ENCODE measurements around the gene CCL22. TPM values are rescaled to one million over a fixed set of nuclear protein-coding genes. Genes with fewer than 3 reads are reported as not detected.

The CCL22 gene
- total RNA-seq, 1 experiment from 2014 or later: 0.66 TPM

GRCh38 chr16:57386381-57386951, 27.9 kb downstream of the CCL22 start:
- H3K9me2 ChIP-seq (ENCODE audit: insufficient read depth): no peaks in the 10 kb centered on the region
- RAD21 ChIA-PET (ENCODE audit: low non-redundant PET in 1 of 2, low total read pairs in 2 of 2, uncharacterized antibody in 2 of 2, unreplicated experiment in 2 of 2): no interaction called here
- no peak overlapping the region for H2AFZ ChIP-seq (ENCODE audit: low read depth, low read length, poor library complexity, severe bottlenecking)
- H3K4me3 ChIP-seq (replicated peaks in 1 of 2; ENCODE audit: low read depth in 1 of 2, low read length in 2 of 2): no peak overlapping the region
- peaks cover 0 to 17% of the 10 kb centered on the region in 2 experiments; a peak in 2 of 4 replicates for H3K4me1 ChIP-seq (ENCODE audit: control insufficient read depth in 1 of 2, insufficient read depth in 2 of 2, low read length in 2 of 2)
- H3K27me3 ChIP-seq (ENCODE audit: insufficient read depth, low read length): 0 out of 2 replicates have a peak, but pooled peaks cover 3% of the 10 kb centered on the region
- POLR2A ChIA-PET: no interaction called here
- no peaks in the 10 kb centered on the region for H3K36me3 ChIP-seq (ENCODE audit: control insufficient read depth in 1 of 2, insufficient read depth in 2 of 2, low read length in 2 of 2)
- no peak overlapping the region for H3K4me2 ChIP-seq (ENCODE audit: low read length)
- intact Hi-C loops (cut with micrococcal nuclease): no loop called here
- no peaks in the 10 kb centered on the region for H3K79me2 ChIP-seq (ENCODE audit: insufficient read depth, low read length)
- TF ChIP-seq ATF3 (IDR thresholded peaks at IDR 0.05) (no peak), EGR1 (IDR thresholded peaks at IDR 0.05; ENCODE audit: low read depth) (no peak), ELF1 (IDR thresholded peaks at IDR 0.05; ENCODE audit: borderline replicate concordance, low read depth) (no peak)
- ATAC-seq (no peak), DNase-seq (ENCODE audit: low read depth, low spot score) (no peak)
- no peak overlapping the region for H3K9ac ChIP-seq (ENCODE audit: low read length)
- no peaks in the 10 kb centered on the region for H4K20me1 ChIP-seq (ENCODE audit: insufficient read depth)
- no peak overlapping the region for H3K27ac ChIP-seq (ENCODE audit: low read depth, low read length)
- BruUV-seq (replicated peaks): no TSS peak
- H3K9me3 ChIP-seq (ENCODE audit: control insufficient read depth in 1 of 2, insufficient read depth in 1 of 2, low read depth in 1 of 2, low read length in 2 of 2): no peaks in the 10 kb centered on the region
- CTCF ChIA-PET: interaction anchor here (1.0 kb wide), 1 partner anchor 31 kb away, joined by 4 read pairs; no protein-coding TSS in a partner anchor

- Histone ChIP-seq H2AFZ (ENCODE audit: low read depth, low read length, poor library complexity, severe bottlenecking) (no peak overlapping the region), H3K27me3 (ENCODE audit: insufficient read depth, low read length) (0 out of 2 replicates have a peak, but pooled peaks cover 3% of the 10 kb centered on the region), H3K4me2 (ENCODE audit: low read length) (no peak overlapping the region), H3K9me2 (ENCODE audit: insufficient read depth) (no peaks in the 10 kb centered on the region), H4K20me1 (ENCODE audit: insufficient read depth) (no peaks in the 10 kb centered on the region), H3K36me3 (ENCODE audit: control insufficient read depth in 1 of 2, insufficient read depth in 2 of 2, low read length in 2 of 2) (no peaks in the 10 kb centered on the region), H3K4me1 (ENCODE audit: control insufficient read depth in 1 of 2, insufficient read depth in 2 of 2, low read length in 2 of 2) (peaks cover 0 to 17% of the 10 kb centered on the region in 2 experiments; a peak in 2 of 4 replicates), H3K9me3 (ENCODE audit: control insufficient read depth in 1 of 2, insufficient read depth in 1 of 2, low read depth in 1 of 2, low read length in 2 of 2) (no peaks in the 10 kb centered on the region), H3K79me2 (ENCODE audit: insufficient read depth, low read length) (no peaks in the 10 kb centered on the region), H3K4me3 (replicated peaks in 1 of 2; ENCODE audit: low read depth in 1 of 2, low read length in 2 of 2) (no peak overlapping the region), H3K9ac (ENCODE audit: low read length) (no peak overlapping the region), H3K27ac (ENCODE audit: low read depth, low read length) (no peak overlapping the region)
- intact Hi-C loops (cut with micrococcal nuclease): no loop called here
- no TSS peak for BruUV-seq (replicated peaks)
- ATAC-seq (no peak), DNase-seq (ENCODE audit: low read depth, low spot score) (no peak)
- ChIA-PET CTCF (no interaction called here), POLR2A (no interaction called here), RAD21 (ENCODE audit: low non-redundant PET in 1 of 2, low total read pairs in 2 of 2, uncharacterized antibody in 2 of 2, unreplicated experiment in 2 of 2) (no interaction called here)
- TF ChIP-seq EGR1 (IDR thresholded peaks at IDR 0.05; ENCODE audit: low read depth): no peak
Observed at GRCh38 chr16:57387598-57388354, 29.2 kb downstream of the CCL22 start.
